Amygdala (tissue), 56 donors: ENCODE results near the gene EIF2AK3.
"Not testable (repeated sequence)": the region's sequence is repeated elsewhere in the genome, so short reads cannot be mapped to it uniquely, and the experiment has no call there.

Experiments used
- DNase-seq, 56 donors: peaks; one replicate each; lab custom pipeline; 2025; lab: John Stamatoyannopoulos, UW

EIF2AK3 gene

DNA sequence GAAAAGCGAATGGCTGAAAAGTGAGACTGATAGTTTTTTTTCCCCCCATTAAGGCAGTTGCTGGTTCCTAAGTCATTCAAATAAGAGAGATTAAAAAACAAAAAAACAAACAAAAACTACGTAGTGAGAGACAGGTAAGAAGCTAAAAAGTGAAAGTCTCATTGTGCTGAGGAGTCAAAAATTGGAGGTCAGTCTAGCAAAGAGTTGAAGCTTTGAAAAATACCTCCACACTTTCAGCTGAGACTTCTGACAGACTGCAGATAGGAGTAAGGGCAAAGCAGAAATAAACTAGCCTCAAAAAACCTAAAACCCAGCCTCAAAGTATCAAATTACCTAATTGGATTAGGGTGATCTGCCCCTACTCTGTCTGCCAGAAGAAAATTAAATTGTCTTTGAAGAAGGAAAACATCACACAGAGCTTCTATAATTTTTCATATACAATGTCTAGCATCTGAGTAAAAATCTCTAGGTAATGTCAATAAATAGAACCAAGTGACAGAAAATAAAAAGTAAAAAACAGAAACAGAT, 10.9 kb upstream of the EIF2AK3 start:
- DNase-seq, result no peak

DNA sequence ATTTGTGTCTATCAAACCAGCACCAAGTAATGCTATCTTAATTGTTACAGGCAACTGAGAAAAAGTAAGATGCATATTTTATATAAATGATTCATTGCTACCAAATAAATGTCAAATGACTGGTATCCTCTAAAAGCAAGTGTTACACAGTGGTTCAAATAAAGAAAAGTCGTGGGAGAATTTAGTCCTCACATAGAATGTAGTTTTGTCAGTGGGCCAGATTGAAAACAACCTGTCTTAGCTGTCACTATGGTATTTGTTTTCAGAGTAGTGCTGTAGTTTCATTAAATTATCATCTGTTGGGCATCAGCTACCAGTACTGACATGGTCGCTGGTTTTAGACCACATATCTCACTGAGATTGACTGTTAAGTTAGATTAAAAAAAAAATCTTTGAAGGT, 10.2 kb upstream of the EIF2AK3 start:
- DNase-seq, result no peak

DNA sequence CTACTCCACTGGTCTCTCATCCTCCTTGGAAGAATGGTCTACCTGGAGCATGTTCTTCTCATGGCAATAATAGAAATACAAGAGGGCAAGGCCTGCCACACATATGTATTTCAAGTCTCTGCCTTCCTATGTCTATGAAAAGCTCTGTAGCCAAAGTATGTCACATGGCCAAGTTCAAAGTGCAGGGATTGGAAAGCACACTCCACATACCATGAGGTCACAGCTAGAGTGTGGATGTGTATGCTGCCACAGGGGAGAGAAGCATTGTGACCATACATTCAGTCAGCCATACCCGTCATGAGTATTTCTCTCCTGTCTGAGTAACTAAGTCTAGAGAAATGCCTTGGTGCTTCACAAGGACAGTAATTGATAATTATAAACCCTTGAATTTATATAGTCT, 8.8 kb upstream of the EIF2AK3 start:
- DNase-seq, result no peak

DNA sequence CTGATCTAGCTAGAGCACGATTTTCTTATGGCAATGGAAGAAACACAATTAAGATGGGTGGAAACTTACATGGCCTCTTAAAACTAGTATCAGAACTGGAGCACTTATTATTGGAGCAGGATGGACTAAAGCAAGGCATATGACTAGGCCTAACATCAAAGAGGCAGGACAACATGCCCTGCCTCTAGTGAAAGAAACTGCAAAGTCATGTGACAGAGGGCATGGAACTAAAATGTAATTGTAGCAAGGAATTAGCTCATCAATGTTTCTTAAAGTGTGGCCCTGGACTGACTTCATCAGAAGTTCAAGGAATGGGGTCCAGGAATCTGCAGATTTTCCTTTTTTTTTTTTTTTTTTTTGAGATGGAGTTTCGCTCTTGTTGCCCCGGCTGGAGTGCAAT, 5.3 kb upstream of the EIF2AK3 start:
- no peak for DNase-seq

DNA sequence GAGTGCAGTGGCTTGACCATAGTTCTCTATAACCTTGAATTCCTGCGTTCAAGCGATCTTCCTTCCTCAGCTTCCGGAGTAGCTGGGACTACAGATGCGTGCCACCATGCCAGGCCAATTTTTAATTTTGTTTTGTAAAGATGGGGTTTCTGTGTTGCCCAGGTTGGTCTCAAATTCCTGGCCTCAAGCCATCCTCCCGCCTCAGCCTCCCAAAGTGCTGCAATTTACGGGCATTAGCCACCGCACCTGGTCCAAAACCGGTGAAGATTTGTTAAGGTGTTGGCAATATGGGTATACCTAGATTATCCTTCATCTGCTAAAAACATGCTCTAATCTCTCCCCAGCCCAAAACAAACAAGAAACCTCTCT, 1.3 kb upstream of the EIF2AK3 start:
- no peak for DNase-seq

DNA sequence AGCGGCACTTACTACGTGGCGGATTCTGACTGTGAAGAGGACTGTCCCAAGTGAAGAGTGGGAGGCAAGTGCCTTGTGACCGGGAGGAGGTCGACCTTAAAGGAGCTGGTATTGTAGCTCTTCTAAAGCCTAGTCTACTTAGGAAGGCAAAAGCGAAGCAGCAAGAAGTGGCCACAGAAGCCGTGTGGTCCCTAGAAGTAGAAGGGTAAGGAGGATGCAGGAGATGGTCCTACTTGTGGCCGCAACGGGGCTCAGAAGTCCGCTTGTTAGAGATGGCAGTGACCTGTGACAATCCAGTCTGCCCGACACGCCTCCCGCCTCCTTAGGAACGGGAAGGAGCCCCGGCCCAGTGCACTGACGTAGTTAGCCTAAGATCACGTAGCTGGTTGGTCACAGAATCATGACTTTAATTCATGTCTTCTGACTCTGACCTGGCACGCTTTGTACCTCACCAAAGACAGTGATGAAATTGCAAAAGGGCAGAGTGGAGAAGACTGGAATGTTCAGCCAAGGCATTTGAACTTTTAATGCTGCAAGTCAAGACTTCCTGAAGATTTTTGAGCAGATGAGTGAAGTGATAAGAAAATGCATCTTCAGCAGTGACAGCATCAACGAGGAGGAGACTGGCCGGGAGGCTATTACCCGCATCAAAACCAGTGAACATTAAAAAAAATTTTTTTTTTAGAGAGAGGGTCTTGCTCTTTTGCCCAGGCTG, 749 bp upstream of the EIF2AK3 start:
- DNase-seq, result peak in 27 of 56 donors; percentile 43 to 92 (median 75)

DNA sequence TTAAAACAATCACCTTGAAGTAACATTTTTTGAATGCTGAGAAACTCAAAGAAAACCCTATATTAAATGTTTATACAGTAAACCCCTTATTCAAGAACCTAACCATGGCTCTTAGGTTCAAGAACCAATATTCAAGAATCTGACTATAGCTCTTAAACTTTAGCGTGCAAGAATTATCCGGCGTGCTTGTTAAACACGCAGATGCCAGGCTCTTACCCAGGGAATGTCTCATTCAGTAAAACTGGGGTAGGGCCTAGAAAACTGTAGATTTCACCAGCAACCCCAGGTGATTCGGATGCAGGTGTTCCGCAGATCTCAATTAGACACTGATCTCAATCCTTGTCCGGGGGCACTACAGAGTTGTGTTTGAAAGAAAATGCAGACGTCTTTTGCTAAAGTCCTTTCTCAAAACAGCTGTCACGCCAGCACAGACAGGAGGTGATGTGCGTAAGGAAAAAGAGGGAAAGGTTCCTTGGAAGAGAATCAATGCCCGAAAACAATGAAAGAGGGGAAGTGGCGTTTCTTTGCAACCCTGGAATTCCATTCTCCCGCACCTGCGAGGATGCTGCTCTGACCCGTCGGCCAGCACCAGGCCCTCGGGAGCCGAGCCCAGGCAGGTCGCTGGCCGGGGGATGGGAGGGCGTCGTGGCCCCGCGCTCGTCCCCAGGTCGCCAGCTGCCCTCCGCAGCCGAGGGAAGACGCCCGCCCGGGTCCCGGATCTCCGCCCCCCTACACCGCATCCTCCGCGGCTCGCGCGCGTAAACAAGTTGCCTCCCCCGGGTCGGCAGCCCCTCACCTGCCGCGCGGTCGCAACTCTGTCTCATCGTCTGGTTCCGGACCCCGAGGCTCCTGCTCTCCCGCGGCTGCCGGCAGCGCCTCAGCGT, 851 bp downstream of the EIF2AK3 start:
- DNase-seq, result peak in 16 of 56 donors; percentile 4 to 47 (median 30)

DNA sequence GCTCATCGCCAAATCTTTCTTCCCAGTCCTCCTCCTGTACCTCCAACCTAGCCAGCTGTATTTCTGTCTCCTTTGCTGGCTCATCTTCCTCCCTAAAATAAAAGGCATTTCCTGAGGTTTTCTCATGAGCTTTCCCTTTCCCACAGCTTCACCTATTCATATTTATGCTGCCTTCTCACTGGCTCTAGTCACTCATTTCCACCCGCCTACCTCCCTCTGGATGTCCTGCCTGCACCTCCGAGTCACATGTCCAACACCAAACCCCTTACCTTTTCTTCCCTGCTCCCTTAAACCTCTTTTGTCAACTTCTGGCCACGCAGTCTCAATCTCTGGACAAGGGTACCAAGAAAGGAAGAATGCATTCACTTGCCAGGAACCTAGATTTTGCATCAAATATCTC, 2.8 kb downstream of the EIF2AK3 start:
- DNase-seq, result no peak

DNA sequence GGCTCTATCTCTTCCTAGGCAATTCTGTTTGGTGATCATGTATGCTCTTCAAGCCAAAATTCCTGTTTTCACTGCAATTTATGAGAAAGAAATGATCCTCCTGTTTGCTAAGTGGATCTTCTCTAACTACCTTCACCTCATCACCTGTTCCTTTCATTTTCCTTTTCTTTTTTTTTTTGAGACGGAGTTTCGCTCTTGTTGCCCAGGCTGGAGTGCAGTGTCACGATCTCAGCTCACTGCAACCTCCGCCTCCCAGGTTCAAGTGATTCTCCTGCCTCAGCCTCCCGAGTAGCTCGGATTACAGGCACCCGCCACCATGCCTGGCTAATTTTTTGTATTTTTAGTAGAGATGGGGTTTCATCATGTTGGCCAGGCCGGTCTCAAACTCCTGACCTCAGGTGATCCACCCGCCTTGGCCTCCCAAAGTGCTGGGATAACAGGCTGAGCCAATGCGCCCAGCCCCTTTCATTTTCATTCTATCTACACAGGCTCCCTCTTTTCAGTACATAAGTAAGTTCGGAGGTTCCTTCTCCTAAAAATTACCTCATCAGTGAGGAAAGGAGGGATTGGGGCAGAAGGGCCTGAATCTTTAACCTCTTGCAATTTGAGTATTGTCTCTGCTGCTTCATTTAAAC, 3.3 kb downstream of the EIF2AK3 start:
- not testable (repeated sequence) for DNase-seq

DNA sequence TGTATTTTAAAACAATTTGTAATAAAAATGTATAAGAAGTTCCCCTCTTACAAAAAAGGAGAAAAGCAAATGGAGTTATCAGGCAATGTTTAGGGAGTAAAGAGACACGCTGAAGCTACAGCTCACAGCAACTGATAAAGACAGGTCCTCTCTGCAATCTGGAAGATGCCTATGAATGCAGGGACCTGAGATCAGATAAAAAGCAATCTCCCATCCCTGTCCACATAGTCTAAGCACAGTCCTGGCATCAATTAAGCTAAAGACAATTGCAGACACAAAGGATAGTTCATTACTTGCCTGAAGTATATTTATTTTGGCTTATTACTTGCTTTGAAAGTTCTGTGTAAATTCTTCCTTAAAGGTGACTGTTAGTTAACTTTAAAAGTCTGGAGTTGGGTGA, 5.0 kb downstream of the EIF2AK3 start:
- DNase-seq, result no peak

DNA sequence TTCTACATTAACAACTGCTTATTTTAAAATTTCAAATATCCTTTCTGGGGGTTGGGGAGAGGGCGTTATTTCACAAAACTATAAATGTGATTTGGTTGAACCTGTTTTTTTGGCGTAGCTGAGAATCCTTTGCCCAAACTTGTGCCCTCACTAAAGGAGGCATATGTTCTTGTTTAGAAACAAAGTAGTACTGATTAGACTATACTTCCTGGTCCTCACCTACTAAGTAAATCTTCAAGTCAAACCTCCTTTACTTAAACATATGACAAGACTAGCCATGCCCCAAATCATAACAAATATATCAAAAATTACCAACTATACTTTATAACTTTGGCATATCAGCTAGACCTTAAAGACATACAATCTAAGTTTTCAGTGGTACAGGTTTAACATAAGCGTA, 5.8 kb downstream of the EIF2AK3 start:
- DNase-seq, result no peak

DNA sequence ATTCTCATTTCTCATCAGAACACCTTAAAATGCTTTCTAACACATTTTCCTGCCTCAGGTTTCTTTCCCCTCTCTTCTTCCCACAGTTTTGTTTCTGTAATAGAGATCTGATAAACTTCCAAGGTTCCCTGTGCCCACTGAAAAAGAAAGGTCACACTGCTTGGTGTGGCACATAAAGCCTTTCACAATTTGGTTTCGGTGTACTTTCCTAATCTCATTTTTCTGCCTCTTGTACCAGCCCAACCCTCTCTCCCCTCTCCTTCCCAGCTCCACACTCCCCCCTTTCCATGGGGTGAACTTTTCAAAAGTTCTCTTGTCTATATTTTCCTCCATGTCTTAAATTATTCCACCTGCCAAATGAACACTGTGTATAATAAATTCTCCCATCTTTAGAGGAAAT, 7.2 kb downstream of the EIF2AK3 start:
- no peak for DNase-seq

DNA sequence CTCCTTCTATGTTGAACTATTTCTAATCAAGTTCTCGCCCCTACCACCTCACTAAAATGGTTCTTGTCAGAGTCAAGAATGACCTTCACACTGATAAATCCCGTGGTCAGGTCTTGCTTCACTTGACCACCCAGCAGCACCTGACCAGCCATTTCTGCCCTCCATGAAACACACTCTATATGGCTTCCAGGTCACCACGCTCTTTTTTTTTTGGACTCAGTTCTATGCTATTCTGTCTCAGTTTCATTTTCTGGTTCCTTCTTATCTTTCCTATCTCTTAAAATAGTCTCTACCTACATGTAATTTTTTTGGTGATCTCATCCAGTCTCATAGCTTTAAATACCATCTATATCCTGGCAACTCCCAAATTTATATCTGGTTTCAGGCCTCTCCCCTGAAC, 11.4 kb downstream of the EIF2AK3 start:
- DNase-seq, result no peak

DNA sequence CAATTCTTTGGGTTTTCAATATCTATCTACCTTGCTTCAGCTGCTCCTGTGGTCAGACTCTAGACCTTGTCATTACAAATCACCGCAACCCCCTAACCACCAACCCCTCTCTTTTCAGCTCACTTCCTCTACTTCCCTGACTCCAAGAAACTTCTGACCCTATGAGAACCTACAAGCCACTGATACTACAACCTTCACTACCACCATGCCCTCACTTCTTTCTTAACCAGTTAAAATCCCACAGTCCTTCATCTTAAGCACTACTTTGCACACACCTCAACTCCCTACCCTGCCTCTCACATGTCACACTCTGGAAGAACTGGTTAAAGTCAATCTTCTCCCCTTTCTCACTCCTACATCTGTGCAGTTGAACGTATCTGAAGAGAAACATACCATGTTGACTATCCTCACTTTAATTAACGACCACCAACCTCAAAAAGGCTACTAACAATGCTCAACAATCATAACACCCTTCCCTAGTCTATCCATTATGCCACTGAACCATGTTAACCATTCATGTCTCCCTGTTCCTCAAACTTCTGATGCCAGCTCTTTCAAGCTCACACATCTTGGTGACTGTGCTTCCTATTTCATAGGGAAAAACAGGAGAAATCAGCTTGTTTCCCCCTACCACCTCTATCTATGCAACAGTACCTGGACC, 12.6 kb downstream of the EIF2AK3 start:
- no peak for DNase-seq

DNA sequence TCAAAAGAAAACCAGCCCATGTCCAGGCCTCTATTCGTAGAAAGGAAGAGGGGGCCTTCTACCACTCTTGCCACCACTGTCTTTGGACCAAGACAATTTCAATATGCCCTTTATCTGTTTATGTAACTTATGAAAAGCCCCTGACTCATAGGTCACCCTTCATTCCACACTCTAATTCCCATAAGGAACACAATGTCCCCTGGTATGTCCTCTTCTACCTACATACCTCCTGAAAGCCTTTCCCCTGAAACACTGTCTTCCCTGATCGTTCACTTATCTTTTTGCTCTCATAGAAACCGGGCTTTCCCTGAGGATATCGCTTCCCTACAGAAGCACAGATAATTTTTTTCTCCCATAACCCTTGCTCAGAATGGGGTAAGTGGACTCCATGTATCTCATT, 13.3 kb downstream of the EIF2AK3 start:
- no peak for DNase-seq

DNA sequence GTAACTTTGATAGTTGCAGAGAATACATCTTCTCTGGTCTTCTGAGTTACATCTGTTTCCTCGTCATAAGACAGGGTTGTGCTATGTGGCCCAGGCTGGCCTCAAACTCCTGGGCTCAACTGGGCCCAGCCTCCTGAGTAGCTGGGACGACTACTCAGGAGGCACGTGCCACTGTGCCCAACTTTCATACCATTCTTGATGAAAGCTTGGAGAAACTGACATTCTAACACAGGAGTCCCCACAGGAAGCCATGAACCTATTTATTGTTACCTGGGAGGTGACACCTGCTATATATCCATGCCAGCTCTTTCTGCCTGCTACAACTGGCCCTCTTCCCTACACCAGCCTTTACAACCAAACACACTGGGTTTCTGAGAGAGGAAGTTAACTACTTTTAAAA, 19.1 kb downstream of the EIF2AK3 start:
- DNase-seq, result no peak

DNA sequence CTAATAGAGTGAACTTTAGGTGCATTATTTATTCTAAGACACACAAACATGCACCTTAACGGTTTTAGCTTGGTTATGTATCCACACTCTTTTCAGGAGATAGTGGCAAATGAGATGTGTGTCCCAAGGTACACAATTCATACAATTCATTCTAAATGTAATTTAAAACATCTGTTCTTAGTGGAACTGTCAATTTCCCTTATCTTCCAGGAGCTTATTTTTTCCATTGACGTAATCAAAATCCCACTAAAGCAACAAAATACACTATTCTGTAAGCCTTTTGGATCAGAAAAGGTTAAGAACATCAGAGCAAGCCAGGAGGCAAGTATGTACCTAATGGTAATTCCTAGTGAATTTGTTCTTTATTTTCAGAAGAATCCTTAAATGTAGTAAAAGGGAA, 19.8 kb downstream of the EIF2AK3 start:
- no peak for DNase-seq

DNA sequence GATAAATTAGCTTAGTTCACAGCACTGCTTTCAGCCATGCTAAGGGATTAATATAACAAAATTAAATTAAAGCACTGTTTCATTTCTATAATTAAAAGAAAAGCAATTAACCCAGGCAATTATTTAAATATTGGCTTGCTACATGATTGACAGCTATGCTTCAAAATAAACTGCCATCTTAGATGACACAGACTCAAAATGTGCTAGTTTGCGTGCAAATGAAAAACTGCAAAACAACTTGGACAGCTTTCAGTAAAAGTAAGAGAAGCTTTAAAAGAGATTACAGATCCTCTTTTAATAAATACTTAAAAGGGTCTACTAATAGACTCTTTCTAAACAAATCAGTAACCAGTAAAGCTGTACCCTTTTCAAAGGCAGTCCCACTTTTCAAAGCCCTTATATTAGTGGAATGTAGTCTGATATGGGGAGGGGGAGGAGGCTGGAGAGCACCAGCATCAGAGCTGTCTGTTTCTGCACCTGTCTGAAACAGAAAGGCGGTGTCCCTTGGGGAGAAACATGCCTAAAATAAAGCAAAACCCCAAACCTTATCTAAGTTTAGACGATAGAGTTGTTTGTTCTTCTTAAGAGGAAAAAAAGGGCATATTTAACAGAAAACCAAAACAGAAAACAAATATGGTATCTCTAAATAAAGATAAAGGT, 20.8 kb downstream of the EIF2AK3 start:
- DNase-seq, result no peak

DNA sequence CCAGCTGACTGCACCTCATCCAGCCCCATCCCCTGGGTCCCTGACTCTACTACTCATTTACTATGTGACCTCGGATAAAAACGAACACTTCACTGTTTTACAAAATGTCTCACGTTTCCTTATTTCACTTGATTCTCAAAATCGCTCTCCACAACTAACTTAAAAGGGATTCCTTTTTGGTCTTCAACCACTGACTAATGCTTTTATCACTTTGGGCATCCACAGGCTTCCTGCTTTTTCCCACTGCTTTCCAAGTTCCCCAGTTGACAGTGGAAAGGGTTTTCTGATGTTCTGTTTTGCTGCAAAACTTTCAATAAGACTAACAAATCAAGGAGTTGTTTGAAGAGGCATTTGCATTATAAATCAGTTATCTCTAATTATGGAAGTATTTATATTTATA, 24.1 kb downstream of the EIF2AK3 start:
- DNase-seq, result no peak

DNA sequence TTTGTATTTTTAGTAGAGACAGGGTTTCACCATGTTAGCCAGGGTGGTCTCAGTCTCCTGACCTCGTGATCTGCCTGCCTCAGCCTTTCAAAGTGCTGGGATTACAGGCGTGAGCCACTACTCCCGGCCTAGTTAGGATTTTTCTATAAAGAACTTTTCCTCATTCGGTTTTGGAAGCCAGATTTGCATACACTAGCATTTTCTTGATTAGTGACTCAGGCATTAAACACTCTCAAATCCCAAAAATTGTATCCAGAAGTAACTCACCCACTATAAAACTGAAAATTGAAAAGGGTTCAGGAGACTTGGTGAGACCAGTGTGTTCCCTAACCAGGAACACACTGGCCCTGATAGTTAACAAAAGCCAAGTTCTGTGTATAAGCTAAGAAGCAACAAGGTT, 25.2 kb downstream of the EIF2AK3 start:
- no peak for DNase-seq
